Pancreas (tissue), 10 donors: ENCODE data around the gene SEMA3D. TPM values are rescaled to one million over a fixed set of nuclear protein-coding genes. Genes with fewer than 3 reads are reported as not detected.

Source experiments
- ATAC-seq, 4 donors: fragments of 200-7000 bp; cut with Tn5 transposase; one replicate each; pipeline versions ENCODE4 v1.8.0 to v1.9.1; 2020; ENCODE audit warnings: mild to moderate bottlenecking in 4 of 4, moderate library complexity in 4 of 4
- DNase-seq, 6 donors: peaks; one replicate each; pipeline ENCODE4 v3.0.0-alpha.2; 2020
- FAIRE-seq: peaks from 2 replicates; lab custom pipeline; 2012; peaks lifted over from hg19 to GRCh38; lab: Jason Lieb, UNC
- H3K27ac ChIP-seq, 4 donors: fragments of 200-600 bp; sonication (generic); 1 replicate in 3 of 4; 2 replicates in 1 of 4; pipeline versions ENCODE4 v1.5.0 to v1.8.0; 2020
- H3K27me3 ChIP-seq, 4 donors: fragments of 200-600 bp; one replicate each; pipeline ENCODE4 v1.8.0; 2021
- H3K36me3 ChIP-seq, 3 donors: fragments of 200-600 bp; sonication (generic) in 1 of 3; one replicate each; pipeline versions ENCODE4 v1.5.0 to v1.8.0; 2020 to 2021
- H3K4me1 ChIP-seq, 3 donors: fragments of 200-600 bp; one replicate each; pipeline ENCODE4 v1.8.0; 2021
- H3K4me3 ChIP-seq, 4 donors: fragments of 200-600 bp; sonication (generic) in 2 of 4; one replicate each; pipeline versions ENCODE4 v1.5.0 to v1.8.0; 2020 to 2021
- H3K9me3 ChIP-seq, 4 donors: fragments of 200-600 bp; one replicate each; pipeline ENCODE4 v1.8.0; 2021
- CTCF ChIP-seq, 4 donors: fragments of 200-600 bp; sonication (generic) in 3 of 4; IDR thresholded peaks; one replicate each; pipeline versions ENCODE4 v1.5.0 to v1.8.0; 2021; ENCODE audit warnings: antibody characterized with exemption in 4 of 4
- WGBS, 2 donors: extraction: QIAGEN DNeasy Blood & Tissue Kit; methylation state at CpG; one replicate each; pipeline ENCODE4 v1.1.7; 2013; 5-methylcytosine and 5-hydroxymethylcytosine counted together
- intact Hi-C, 3 donors: fragments of 100-400 bp; cut with DNase I; formaldehyde crosslinking; loops; one replicate each; pipeline versions ENCODE4 v1.11.1 to v1.14.2; 2022
- polyA plus RNA-seq, 2 donors: library from polyadenylated mRNA; stranded (reverse); fragments of 200-250 nt; gene quantifications; one replicate each; pipeline ENCODE4 v1.2.3, GENCODE V29; 2013
- total RNA-seq, 6 donors: library from RNA; stranded (reverse); fragmentation: NEBNext Ultra II Directional in 4 of 6; extraction: Animal tissue kit (Norgen Biotek cat#: 25700) in 4 of 6; gene quantifications; one replicate each; pipeline versions ENCODE4 v1.2.1 to v1.2.4, GENCODE V29; 2021 to 2023
- donor health status: healthy with polysubstance abuse.
- donor health status: DM: no; HTN: no; CAD: no; lungs with moderate emphysema.
- donor health status: DM: no; HTN: no; CAD: no.
- donor health status: control.
- donor health status: control.
- donor health status: Bipolar disorder and iron deficiency.
- donor health status: DM: yes; HTN: yes; CAD: no.
- donor health status: DM: no; HTN: no; CAD: no.
- donor health status: DM: no; HTN: no; CAD: no.
- donor health status: DM: yes; HTN: yes; CAD: no.

SEMA3D gene
- total and polyA plus RNA-seq, 8 donors = 0.14 to 0.28 (median 0.19) TPM

GRCh38 chr7:85095806-85096205 lies 91.0 kb downstream of the SEMA3D start:
- no peaks in the 10 kb centered on the region for H3K27me3 ChIP-seq
- FAIRE-seq = no peak
- no peak for DNase-seq
- H3K27ac ChIP-seq = no peak overlapping the region
- no peak for TF ChIP-seq CTCF (IDR thresholded peaks at IDR 0.05)
- H3K4me1 ChIP-seq = no peaks in the 10 kb centered on the region
- no peaks in the 10 kb centered on the region for H3K36me3 ChIP-seq
- no peak overlapping the region for H3K4me3 ChIP-seq
- no peak for ATAC-seq
- H3K9me3 ChIP-seq = no peaks in the 10 kb centered on the region
- intact Hi-C loops = no loop called here
- 76 to 83% methylated on average over 2 of the region's 2 CpGs for WGBS, 2 donors

GRCh38 chr7:85095366-85095765 lies 91.5 kb downstream of the SEMA3D start:
- Histone ChIP-seq H3K4me3 (no peak overlapping the region), H3K36me3 (no peaks in the 10 kb centered on the region), H3K4me1 (no peaks in the 10 kb centered on the region), H3K27ac (no peak overlapping the region), H3K9me3 (no peaks in the 10 kb centered on the region), H3K27me3 (no peaks in the 10 kb centered on the region)
- FAIRE-seq (no peak), DNase-seq (no peak), ATAC-seq (no peak)
- intact Hi-C loops = no loop called here
- TF ChIP-seq CTCF (IDR thresholded peaks at IDR 0.05) = no peak
- WGBS, 2 donors = 81 to 85% methylated on average over 2 of the region's 2 CpGs

- H3K4me3 ChIP-seq = no peak overlapping the region
- no peaks in the 10 kb centered on the region for H3K36me3 ChIP-seq
- peak in 3 of 4 donors; percentile 24 to 53 (median 28) for ATAC-seq
- intact Hi-C loops = no loop called here
- DNase-seq = no peak
- no peak for TF ChIP-seq CTCF (IDR thresholded peaks at IDR 0.05)
- H3K9me3 ChIP-seq = no peaks in the 10 kb centered on the region
- WGBS, 2 donors = 60 to 67% methylated on average over 3 of the region's 3 CpGs
- no peak for FAIRE-seq
- no peaks in the 10 kb centered on the region for H3K4me1 ChIP-seq
- no peaks in the 10 kb centered on the region for H3K27me3 ChIP-seq
- no peak overlapping the region for H3K27ac ChIP-seq
These were observed 92.7 kb downstream of the SEMA3D start for GRCh38 chr7:85094046-85094725.

- DNase-seq = no peak
- intact Hi-C loops = no loop called here
- Histone ChIP-seq H3K4me1 (no peaks in the 10 kb centered on the region), H3K27me3 (no peaks in the 10 kb centered on the region), H3K36me3 (no peaks in the 10 kb centered on the region), H3K4me3 (no peak overlapping the region), H3K27ac (no peak overlapping the region), H3K9me3 (no peaks in the 10 kb centered on the region)
- 68 to 72% methylated on average over 4 of the region's 4 CpGs for WGBS, 2 donors
- no peak for TF ChIP-seq CTCF (IDR thresholded peaks at IDR 0.05)
- no peak for FAIRE-seq
- ATAC-seq = no peak
These were observed 95.3 kb downstream of the SEMA3D start for GRCh38 chr7:85091565-85091928.

- DNase-seq (no peak), ATAC-seq (no peak), FAIRE-seq (no peak)
- no peak overlapping the region for H3K27ac ChIP-seq
- WGBS, 2 donors = 63 to 83% methylated on average over 3 of the region's 3 CpGs
- no peaks in the 10 kb centered on the region for H3K27me3 ChIP-seq
- no peaks in the 10 kb centered on the region for H3K4me1 ChIP-seq
- no peaks in the 10 kb centered on the region for H3K9me3 ChIP-seq
- no peak for TF ChIP-seq CTCF (IDR thresholded peaks at IDR 0.05)
- H3K4me3 ChIP-seq = no peak overlapping the region
- no peaks in the 10 kb centered on the region for H3K36me3 ChIP-seq
- intact Hi-C loops = no loop called here
These were observed 95.8 kb downstream of the SEMA3D start for GRCh38 chr7:85090919-85091564.
